ENCODE data around the gene PDX1. TPM values are rescaled to one million over a fixed set of nuclear protein-coding genes. Genes with fewer than 3 reads are reported as not detected.

PDX1 gene
- total and polyA plus RNA-seq, 5 donors from 2014 or later = not detected

DNA sequence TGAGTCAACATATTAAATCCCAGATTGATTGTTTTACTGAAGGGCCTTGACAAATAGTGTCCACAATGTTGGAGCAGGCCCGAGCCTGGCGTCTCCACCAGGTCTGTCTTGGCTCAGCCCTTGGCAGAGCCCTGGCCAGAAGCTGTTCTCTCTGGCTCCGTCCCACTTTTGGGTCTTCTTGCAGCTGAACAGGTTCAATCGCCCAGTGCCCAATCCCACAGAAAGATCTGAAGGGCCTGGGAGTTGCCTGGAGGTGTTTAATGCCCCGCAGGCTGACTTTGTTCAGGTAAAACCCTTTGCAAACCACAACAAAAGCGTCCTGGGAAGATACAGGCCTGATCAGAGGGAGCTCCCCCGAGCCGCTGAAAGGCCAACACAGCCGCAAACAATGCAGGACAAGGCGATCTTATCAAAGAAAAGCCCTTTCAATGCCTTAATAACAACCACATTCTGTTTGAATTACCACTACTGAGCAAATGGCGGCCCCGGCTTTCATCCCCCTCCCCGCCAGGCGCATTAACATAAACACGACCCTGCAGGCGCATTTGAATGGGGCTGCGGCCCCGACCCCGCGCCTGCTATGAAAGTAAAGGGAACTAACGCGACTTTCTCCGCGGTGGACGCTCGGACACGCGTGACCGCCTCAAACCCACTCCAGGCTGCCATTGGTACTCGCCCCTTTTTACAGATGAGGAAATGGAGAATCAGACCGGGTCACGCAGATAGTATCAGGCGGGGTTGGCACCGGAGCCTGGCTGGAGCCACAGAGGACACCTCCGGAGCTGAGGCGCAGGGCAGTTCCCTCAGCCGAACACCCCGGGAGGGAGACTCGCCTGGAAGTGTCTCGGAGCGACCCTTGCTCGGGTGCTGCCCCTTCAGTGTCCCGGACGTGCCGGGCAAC lies 46.2 kb downstream of the PDX1 start:
- Mint-ChIP-seq H3K4me3 (no peak overlapping the region), H3K27me3 (peaks cover 88% of the 10 kb centered on the region), H3K27ac (no peak overlapping the region), H3K4me1 (peaks cover 0 to 30% (median 15%) of the 10 kb centered on the region in 4 donors), H3K36me3 (no peaks in the 10 kb centered on the region), H3K9me3 (peaks cover 0 to 4% (median 0%) of the 10 kb centered on the region in 7 donors)
- ATAC-seq (ENCODE audit: low read depth in 2 of 2) = no peak
- H3K36me3 ChIP-seq (ENCODE audit: control insufficient read depth, insufficient read depth, low read length) = no peaks in the 10 kb centered on the region
- no peaks in the 10 kb centered on the region for H3K9me3 ChIP-seq (ENCODE audit: control insufficient read depth in 2 of 2, low read length in 2 of 2)
- no peak overlapping the region for H3K27ac ChIP-seq (ENCODE audit: insufficient read depth, low read length, poor library complexity, severe bottlenecking)
- no peak overlapping the region for H3K4me3 ChIP-seq (ENCODE audit: low read depth, low read length)
- peaks cover 22% of the 10 kb centered on the region for H3K27me3 ChIP-seq (ENCODE audit: control insufficient read depth, insufficient read depth, low read length)
- DNase-seq = no peak
- peaks cover 2% of the 10 kb centered on the region for H3K4me1 ChIP-seq (ENCODE audit: control insufficient read depth, insufficient read depth, low read length, poor library complexity, severe bottlenecking)

DNA sequence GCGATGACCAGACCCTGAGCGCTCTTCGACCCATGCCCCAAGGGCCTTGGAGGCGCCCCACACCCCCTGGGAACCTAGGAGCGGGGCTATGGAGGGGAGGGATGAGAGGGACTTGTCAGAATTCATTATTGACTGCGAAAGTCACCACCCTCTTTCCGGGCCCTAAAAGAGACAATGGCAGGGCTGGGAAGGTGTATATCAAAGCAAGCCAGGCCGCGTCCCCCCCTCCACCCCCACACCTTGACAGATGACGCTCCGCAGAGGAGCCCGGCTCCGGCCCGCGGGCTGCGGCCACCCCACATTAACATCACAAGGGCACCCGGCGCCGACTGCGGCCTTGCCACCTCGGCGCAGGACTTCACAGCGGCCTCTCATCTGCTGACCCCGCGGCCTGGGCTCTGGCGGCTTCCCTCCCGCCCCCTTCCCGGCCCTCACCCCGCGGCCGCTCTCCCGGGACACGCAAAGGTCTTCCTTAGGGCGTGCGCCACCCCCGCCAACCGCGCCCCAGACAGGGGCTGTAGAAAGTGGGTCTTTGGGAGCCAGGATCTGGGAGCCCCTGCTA lies 46.9 kb downstream of the PDX1 start:
- peaks cover 87% of the 10 kb centered on the region for H3K27me3 Mint-ChIP-seq
- peak overlapping the region in 1 of 4 donors; percentile 15 for H3K4me3 Mint-ChIP-seq
- Histone ChIP-seq H3K4me3 (ENCODE audit: low read depth, low read length) (no peak overlapping the region), H3K27me3 (ENCODE audit: control insufficient read depth, insufficient read depth, low read length) (peaks cover 22% of the 10 kb centered on the region), H3K4me1 (ENCODE audit: control insufficient read depth, insufficient read depth, low read length, poor library complexity, severe bottlenecking) (no peaks in the 10 kb centered on the region), H3K27ac (ENCODE audit: insufficient read depth, low read length, poor library complexity, severe bottlenecking) (no peak overlapping the region), H3K36me3 (ENCODE audit: control insufficient read depth, insufficient read depth, low read length) (no peaks in the 10 kb centered on the region), H3K9me3 (ENCODE audit: control insufficient read depth in 2 of 2, low read length in 2 of 2) (no peaks in the 10 kb centered on the region)
- H3K27ac Mint-ChIP-seq = no peak overlapping the region
- no peak for ATAC-seq (ENCODE audit: low read depth in 2 of 2)
- peaks cover 0 to 26% (median 15%) of the 10 kb centered on the region in 4 donors for H3K4me1 Mint-ChIP-seq
- DNase-seq = no peak
- no peaks in the 10 kb centered on the region for H3K36me3 Mint-ChIP-seq
- H3K9me3 Mint-ChIP-seq = peaks cover 0 to 4% (median 0%) of the 10 kb centered on the region in 7 donors

- peak overlapping the region in 2 of 4 donors; percentile 15 to 59 for H3K4me3 Mint-ChIP-seq
- peaks cover 0 to 26% (median 15%) of the 10 kb centered on the region in 4 donors for H3K4me1 Mint-ChIP-seq
- no peaks in the 10 kb centered on the region for H3K36me3 ChIP-seq (ENCODE audit: control insufficient read depth, insufficient read depth, low read length)
- ATAC-seq (ENCODE audit: low read depth in 2 of 2) (no peak), DNase-seq (no peak)
- no peak overlapping the region for H3K27ac ChIP-seq (ENCODE audit: insufficient read depth, low read length, poor library complexity, severe bottlenecking)
- peaks cover 87% of the 10 kb centered on the region for H3K27me3 Mint-ChIP-seq
- no peaks in the 10 kb centered on the region for H3K36me3 Mint-ChIP-seq
- H3K4me1 ChIP-seq (ENCODE audit: control insufficient read depth, insufficient read depth, low read length, poor library complexity, severe bottlenecking) = no peaks in the 10 kb centered on the region
- H3K27me3 ChIP-seq (ENCODE audit: control insufficient read depth, insufficient read depth, low read length) = peaks cover 22% of the 10 kb centered on the region
- no peak overlapping the region for H3K4me3 ChIP-seq (ENCODE audit: low read depth, low read length)
- no peaks in the 10 kb centered on the region for H3K9me3 ChIP-seq (ENCODE audit: control insufficient read depth in 2 of 2, low read length in 2 of 2)
- peaks cover 0 to 4% (median 0%) of the 10 kb centered on the region in 7 donors for H3K9me3 Mint-ChIP-seq
- H3K27ac Mint-ChIP-seq = no peak overlapping the region
Observed at GRCh38 chr13:27967203-27967735, 47.5 kb downstream of the PDX1 start.

DNA sequence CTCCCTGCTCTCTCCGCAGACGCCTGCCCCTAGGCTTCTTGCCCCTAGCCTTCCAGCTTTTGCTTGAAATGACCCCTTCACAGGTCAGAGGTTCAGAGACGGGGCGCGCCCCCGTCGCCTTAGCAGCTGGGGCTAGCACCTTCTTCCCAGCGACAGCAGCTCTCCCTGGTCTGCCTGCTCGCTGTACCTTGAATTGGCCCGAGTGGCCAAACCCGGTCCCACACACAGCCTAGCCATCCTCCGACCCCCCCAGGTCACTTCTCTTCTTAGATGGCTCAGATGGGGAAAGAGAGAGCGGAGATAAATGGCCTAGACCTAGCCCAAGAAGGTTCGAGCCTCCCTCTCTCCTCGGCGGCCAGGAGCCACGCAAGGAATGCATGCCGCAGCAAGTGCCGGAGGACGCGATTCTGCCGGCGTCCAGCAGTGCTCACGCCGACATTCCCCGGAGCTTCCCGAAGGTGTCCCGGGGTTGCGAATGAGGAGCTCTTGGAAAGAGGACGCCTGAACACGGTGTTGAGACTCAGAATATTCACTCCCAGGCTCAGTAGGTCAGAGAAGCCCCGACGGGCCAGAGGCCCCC lies 48.0 kb downstream of the PDX1 start:
- ATAC-seq (ENCODE audit: low read depth in 2 of 2) = no peak
- H3K9me3 Mint-ChIP-seq = peaks cover 0 to 4% (median 0%) of the 10 kb centered on the region in 7 donors
- no peaks in the 10 kb centered on the region for H3K9me3 ChIP-seq (ENCODE audit: control insufficient read depth in 2 of 2, low read length in 2 of 2)
- no peak overlapping the region for H3K4me3 ChIP-seq (ENCODE audit: low read depth, low read length)
- no peak overlapping the region for H3K27ac Mint-ChIP-seq
- H3K4me1 ChIP-seq (ENCODE audit: control insufficient read depth, insufficient read depth, low read length, poor library complexity, severe bottlenecking) = no peaks in the 10 kb centered on the region
- peaks cover 24% of the 10 kb centered on the region for H3K27me3 ChIP-seq (ENCODE audit: control insufficient read depth, insufficient read depth, low read length)
- H3K36me3 ChIP-seq (ENCODE audit: control insufficient read depth, insufficient read depth, low read length) = no peaks in the 10 kb centered on the region
- no peak for DNase-seq
- H3K4me3 Mint-ChIP-seq = peak overlapping the region in 2 of 4 donors; percentile 59 to 68
- no peak overlapping the region for H3K27ac ChIP-seq (ENCODE audit: insufficient read depth, low read length, poor library complexity, severe bottlenecking)
- H3K36me3 Mint-ChIP-seq = no peaks in the 10 kb centered on the region
- H3K4me1 Mint-ChIP-seq = peaks cover 0 to 26% (median 15%) of the 10 kb centered on the region in 4 donors
- H3K27me3 Mint-ChIP-seq = peaks cover 89% of the 10 kb centered on the region

GRCh38 chr13:27968316-27969081 lies 48.7 kb downstream of the PDX1 start:
- H3K9me3 ChIP-seq (ENCODE audit: control insufficient read depth in 2 of 2, low read length in 2 of 2) = no peaks in the 10 kb centered on the region
- H3K9me3 Mint-ChIP-seq = peaks cover 0 to 3% (median 0%) of the 10 kb centered on the region in 7 donors
- H3K4me1 Mint-ChIP-seq = peaks cover 0 to 26% (median 14%) of the 10 kb centered on the region in 4 donors
- no peaks in the 10 kb centered on the region for H3K36me3 Mint-ChIP-seq
- no peak overlapping the region for H3K4me3 Mint-ChIP-seq
- peaks cover 23% of the 10 kb centered on the region for H3K27me3 ChIP-seq (ENCODE audit: control insufficient read depth, insufficient read depth, low read length)
- H3K4me1 ChIP-seq (ENCODE audit: control insufficient read depth, insufficient read depth, low read length, poor library complexity, severe bottlenecking) = no peaks in the 10 kb centered on the region
- DNase-seq = no peak
- no peak overlapping the region for H3K27ac ChIP-seq (ENCODE audit: insufficient read depth, low read length, poor library complexity, severe bottlenecking)
- H3K27ac Mint-ChIP-seq = no peak overlapping the region
- ATAC-seq (ENCODE audit: low read depth in 2 of 2) = no peak
- H3K27me3 Mint-ChIP-seq = peaks cover 91% of the 10 kb centered on the region
- H3K4me3 ChIP-seq (ENCODE audit: low read depth, low read length) = no peak overlapping the region
- H3K36me3 ChIP-seq (ENCODE audit: control insufficient read depth, insufficient read depth, low read length) = no peaks in the 10 kb centered on the region

GRCh38 chr13:27969082-27969865 lies 49.5 kb downstream of the PDX1 start, which contains the start of gene CDX2:
CDX2 (minus strand) TSS chr13:27969315; CDS start chr13:27969006, 309 bp downstream.
- no peak within 1 kb of the TSS for H3K4me3 ChIP-seq (ENCODE audit: low read depth, low read length)
- Mint-ChIP-seq H3K27me3 (peaks cover 91% of the 10 kb centered on the region), H3K4me3 (peak within 1 kb of the TSS in 2 of 4 donors; percentile 1 to 22), H3K36me3 (no peaks in the 10 kb centered on the region), H3K9me3 (peaks cover 0 to 3% (median 0%) of the 10 kb centered on the region in 7 donors), H3K27ac (no peak within 1 kb of the TSS), H3K4me1 (peaks cover 0 to 26% (median 13%) of the 10 kb centered on the region in 4 donors)
- no peak for ATAC-seq (ENCODE audit: low read depth in 2 of 2)
- no peak for DNase-seq
- peaks cover 31% of the 10 kb centered on the region for H3K27me3 ChIP-seq (ENCODE audit: control insufficient read depth, insufficient read depth, low read length)
- no peaks in the 10 kb centered on the region for H3K4me1 ChIP-seq (ENCODE audit: control insufficient read depth, insufficient read depth, low read length, poor library complexity, severe bottlenecking)
- no peaks in the 10 kb centered on the region for H3K9me3 ChIP-seq (ENCODE audit: control insufficient read depth in 2 of 2, low read length in 2 of 2)
- no peak within 1 kb of the TSS for H3K27ac ChIP-seq (ENCODE audit: insufficient read depth, low read length, poor library complexity, severe bottlenecking)
- no peaks in the 10 kb centered on the region for H3K36me3 ChIP-seq (ENCODE audit: control insufficient read depth, insufficient read depth, low read length)

Data from CD4-positive, CD25-positive, alpha-beta regulatory T cell (primary cell).